ENCODE measurements around the gene CYREN.

CYREN gene

GRCh38 chr7:135165862-135166261, 4.6 kb downstream of the CYREN start:
- no peak for DNase-seq (ENCODE audit: low read depth)
- TF ChIP-seq CTCF (IDR thresholded peaks at IDR 0.05; ENCODE audit: insufficient read depth, low read depth, low read length, missing control alignments): no peak
- no peak overlapping the region for H3K4me3 ChIP-seq (ENCODE audit: low read length)

- TF ChIP-seq CTCF (IDR thresholded peaks at IDR 0.05; ENCODE audit: insufficient read depth, low read depth, low read length, missing control alignments): peak; percentile 1
- no peak overlapping the region for H3K4me3 ChIP-seq (ENCODE audit: low read length)
- no peak for DNase-seq (ENCODE audit: low read depth)
Observed at GRCh38 chr7:135164357-135165061, 6.0 kb downstream of the CYREN start.

- no peak overlapping the region for H3K4me3 ChIP-seq (ENCODE audit: low read length)
- DNase-seq (ENCODE audit: low read depth): no peak
- no peak for TF ChIP-seq CTCF (IDR thresholded peaks at IDR 0.05; ENCODE audit: insufficient read depth, low read depth, low read length, missing control alignments)
Observed at GRCh38 chr7:135162382-135163001, 8.0 kb downstream of the CYREN start.

- no peak overlapping the region for H3K4me3 ChIP-seq (ENCODE audit: low read length)
- no peak for TF ChIP-seq CTCF (IDR thresholded peaks at IDR 0.05; ENCODE audit: insufficient read depth, low read depth, low read length, missing control alignments)
- no peak for DNase-seq (ENCODE audit: low read depth)
Observed at GRCh38 chr7:135161669-135162068, 8.8 kb downstream of the CYREN start.

- H3K4me3 ChIP-seq (ENCODE audit: low read length): no peak overlapping the region
- TF ChIP-seq CTCF (IDR thresholded peaks at IDR 0.05; ENCODE audit: insufficient read depth, low read depth, low read length, missing control alignments): no peak
- no peak for DNase-seq (ENCODE audit: low read depth)
Observed at GRCh38 chr7:135160858-135161653, 9.5 kb downstream of the CYREN start.

- no peak for TF ChIP-seq CTCF (IDR thresholded peaks at IDR 0.05; ENCODE audit: insufficient read depth, low read depth, low read length, missing control alignments)
Observed at GRCh38 chr7:135160098-135160857, 10.2 kb downstream of the CYREN start.

More at GRCh38 chr7:135160098-135160857, 10.2 kb downstream of the CYREN start:
- no peak for DNase-seq (ENCODE audit: low read depth)
- no peak overlapping the region for H3K4me3 ChIP-seq (ENCODE audit: low read length)
